ENCODE measurements around the gene ACOT6. TPM values are rescaled to one million over a fixed set of nuclear protein-coding genes. Genes with fewer than 3 reads are reported as not detected.

The ACOT6 gene
- total RNA-seq, 1 experiment from 2014 or later: not detected

DNA sequence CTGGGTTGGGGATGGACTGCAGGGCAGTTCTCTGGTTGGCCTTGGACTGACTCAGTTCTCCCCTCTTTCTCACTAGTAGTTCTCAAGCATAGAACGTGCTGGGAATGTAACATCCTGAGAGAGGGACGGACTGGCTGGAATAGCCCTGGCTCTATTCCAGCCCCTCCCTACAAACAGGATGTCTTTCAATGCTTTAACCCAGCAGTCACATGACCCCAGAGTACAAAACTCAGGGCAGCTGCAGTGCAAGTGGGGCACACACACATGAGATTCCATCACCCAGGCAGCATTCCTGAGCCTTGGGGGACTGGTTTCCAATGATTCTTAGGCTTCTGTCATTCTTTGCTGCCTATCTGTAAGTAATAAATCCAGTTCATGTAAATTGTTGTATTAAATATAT is 1.6 kb upstream of the ACOT6 start:
- DNase-seq (ENCODE audit: low spot score): no peak
- Histone ChIP-seq H3K4me3 (ENCODE audit: low read depth, low read length, poor library complexity, severe bottlenecking) (no peak overlapping the region), H3K27me3 (replicated peaks; ENCODE audit: insufficient read depth, low read depth, low read length, poor library complexity) (no peaks in the 10 kb centered on the region), H3K27ac (ENCODE audit: low read depth, low read length, poor library complexity, severe bottlenecking) (no peak overlapping the region), H3K36me3 (ENCODE audit: insufficient read depth, low read length, poor library complexity, severe bottlenecking) (no peaks in the 10 kb centered on the region), H3K4me1 (ENCODE audit: insufficient read depth, low read length, poor library complexity, severe bottlenecking) (no peaks in the 10 kb centered on the region), H3K9me3 (ENCODE audit: low read depth, low read length, poor library complexity, severe bottlenecking) (no peaks in the 10 kb centered on the region)
- TF ChIP-seq, protein P1, sequence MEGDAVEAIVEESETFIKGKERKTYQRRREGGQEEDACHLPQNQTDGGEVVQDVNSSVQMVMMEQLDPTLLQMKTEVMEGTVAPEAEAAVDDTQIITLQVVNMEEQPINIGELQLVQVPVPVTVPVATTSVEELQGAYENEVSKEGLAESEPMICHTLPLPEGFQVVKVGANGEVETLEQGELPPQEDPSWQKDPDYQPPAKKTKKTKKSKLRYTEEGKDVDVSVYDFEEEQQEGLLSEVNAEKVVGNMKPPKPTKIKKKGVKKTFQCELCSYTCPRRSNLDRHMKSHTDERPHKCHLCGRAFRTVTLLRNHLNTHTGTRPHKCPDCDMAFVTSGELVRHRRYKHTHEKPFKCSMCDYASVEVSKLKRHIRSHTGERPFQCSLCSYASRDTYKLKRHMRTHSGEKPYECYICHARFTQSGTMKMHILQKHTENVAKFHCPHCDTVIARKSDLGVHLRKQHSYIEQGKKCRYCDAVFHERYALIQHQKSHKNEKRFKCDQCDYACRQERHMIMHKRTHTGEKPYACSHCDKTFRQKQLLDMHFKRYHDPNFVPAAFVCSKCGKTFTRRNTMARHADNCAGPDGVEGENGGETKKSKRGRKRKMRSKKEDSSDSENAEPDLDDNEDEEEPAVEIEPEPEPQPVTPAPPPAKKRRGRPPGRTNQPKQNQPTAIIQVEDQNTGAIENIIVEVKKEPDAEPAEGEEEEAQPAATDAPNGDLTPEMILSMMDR (conservative IDR thresholded peaks at IDR 0.05; ENCODE audit: low read depth, low read length): no peak
- TF ChIP-seq EZH2 (IDR thresholded peaks at IDR 0.05; ENCODE audit: borderline replicate concordance, low read depth, low read length, poor library complexity, severe bottlenecking): no peak
- CTCF ChIA-PET: no interaction called here
- no TSS peak for BruUV-seq (replicated peaks)
- POLR2A ChIA-PET (ENCODE audit: low non-redundant PET): no interaction called here
- intact Hi-C loops (cut with micrococcal nuclease; ENCODE audit: unreplicated experiment): no loop called here

DNA sequence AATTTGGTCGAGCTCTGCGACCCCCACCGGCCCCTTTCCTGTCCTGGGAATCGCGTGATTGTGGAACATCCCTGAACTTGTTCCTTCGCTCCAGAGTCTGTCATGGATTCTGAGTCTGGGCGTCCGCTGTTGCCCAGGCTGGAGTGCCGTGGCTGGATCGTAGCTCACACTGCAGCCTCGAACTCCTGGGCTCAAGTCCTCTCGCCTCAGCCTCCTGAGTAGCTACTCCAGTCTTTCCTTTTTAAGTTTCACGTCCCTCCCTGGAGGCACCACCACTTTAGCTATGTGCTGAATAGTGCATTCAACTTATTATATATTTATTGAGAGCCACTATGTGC is 698 bp downstream of the ACOT6 start:
- ChIA-PET CTCF (interaction anchor here (1.1 kb wide), 1 partner anchor 75 kb away, joined by 3 read pairs; no protein-coding TSS in a partner anchor), POLR2A (ENCODE audit: low non-redundant PET) (no interaction called here)
- intact Hi-C loops (cut with micrococcal nuclease; ENCODE audit: unreplicated experiment): no loop called here
- Histone ChIP-seq H3K27ac (ENCODE audit: low read depth, low read length, poor library complexity, severe bottlenecking) (no peak overlapping the region), H3K36me3 (ENCODE audit: insufficient read depth, low read length, poor library complexity, severe bottlenecking) (no peaks in the 10 kb centered on the region), H3K9me3 (ENCODE audit: low read depth, low read length, poor library complexity, severe bottlenecking) (no peaks in the 10 kb centered on the region), H3K27me3 (replicated peaks; ENCODE audit: insufficient read depth, low read depth, low read length, poor library complexity) (no peaks in the 10 kb centered on the region), H3K4me3 (ENCODE audit: low read depth, low read length, poor library complexity, severe bottlenecking) (peak overlapping the region; percentile 63), H3K4me1 (ENCODE audit: insufficient read depth, low read length, poor library complexity, severe bottlenecking) (no peaks in the 10 kb centered on the region)
- no TSS peak for BruUV-seq (replicated peaks)
- TF ChIP-seq, protein P1 (conservative IDR thresholded peaks at IDR 0.05; ENCODE audit: low read depth, low read length): no peak
- TF ChIP-seq EZH2 (IDR thresholded peaks at IDR 0.05; ENCODE audit: borderline replicate concordance, low read depth, low read length, poor library complexity, severe bottlenecking): no peak
- no peak for DNase-seq (ENCODE audit: low spot score)

DNA sequence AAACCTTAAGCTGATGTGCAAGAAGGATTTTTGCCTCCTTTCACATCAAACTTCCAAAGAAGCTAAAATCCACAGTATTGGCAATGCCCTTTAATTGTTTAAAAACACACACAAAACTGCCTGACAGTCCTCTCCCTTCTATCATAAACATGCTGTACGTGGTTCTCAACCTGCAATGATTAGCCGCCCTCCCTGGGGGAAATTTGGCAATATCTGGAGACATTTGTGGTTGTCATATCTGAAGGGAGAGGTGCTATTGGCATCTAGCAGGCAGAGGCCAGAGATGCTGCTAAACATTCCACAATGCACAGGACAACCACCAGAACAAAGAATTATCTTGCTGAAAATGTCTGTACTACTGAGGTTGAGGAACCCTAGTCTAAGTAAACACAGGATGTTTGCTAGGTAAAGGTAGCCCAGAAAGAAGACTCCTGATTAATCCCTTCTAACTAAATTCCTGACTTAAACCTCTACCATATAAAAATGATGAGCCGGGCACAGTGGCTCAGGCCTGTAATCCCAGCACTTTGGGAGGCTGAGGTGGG is 1.2 kb downstream of the ACOT6 start:
- ChIA-PET POLR2A (ENCODE audit: low non-redundant PET) (no interaction called here), CTCF (no interaction called here)
- TF ChIP-seq, protein P1 (conservative IDR thresholded peaks at IDR 0.05; ENCODE audit: low read depth, low read length): no peak
- no peak for TF ChIP-seq EZH2 (IDR thresholded peaks at IDR 0.05; ENCODE audit: borderline replicate concordance, low read depth, low read length, poor library complexity, severe bottlenecking)
- H3K9me3 ChIP-seq (ENCODE audit: low read depth, low read length, poor library complexity, severe bottlenecking): no peaks in the 10 kb centered on the region
- no peak overlapping the region for H3K27ac ChIP-seq (ENCODE audit: low read depth, low read length, poor library complexity, severe bottlenecking)
- DNase-seq (ENCODE audit: low spot score): no peak
- no TSS peak for BruUV-seq (replicated peaks)
- no peaks in the 10 kb centered on the region for H3K36me3 ChIP-seq (ENCODE audit: insufficient read depth, low read length, poor library complexity, severe bottlenecking)
- H3K4me1 ChIP-seq (ENCODE audit: insufficient read depth, low read length, poor library complexity, severe bottlenecking): no peaks in the 10 kb centered on the region
- H3K4me3 ChIP-seq (ENCODE audit: low read depth, low read length, poor library complexity, severe bottlenecking): peak overlapping the region; percentile 63
- intact Hi-C loops (cut with micrococcal nuclease; ENCODE audit: unreplicated experiment): no loop called here
- H3K27me3 ChIP-seq (replicated peaks; ENCODE audit: insufficient read depth, low read depth, low read length, poor library complexity): no peaks in the 10 kb centered on the region
